ENCODE results near the gene SLCO3A1.
"Not testable (repeated sequence)": the region's sequence is repeated elsewhere in the genome, so short reads cannot be mapped to it uniquely, and the experiment has no call there.

Gene SLCO3A1

GRCh38 chr15:92205255-92205739 is 351.8 kb downstream of the SLCO3A1 start:
- TF ChIP-seq CTCF (IDR thresholded peaks at IDR 0.05) = no peak

GRCh38 chr15:92207601-92208000 is 354.1 kb downstream of the SLCO3A1 start:
- not testable (repeated sequence) for H3K36me3 ChIP-seq; H3K4me1 ChIP-seq (ENCODE audit: control insufficient read depth in 1 of 2, insufficient read depth in 1 of 2, low read depth in 1 of 2, low read length in 1 of 2); H3K27me3 ChIP-seq; H3K27ac ChIP-seq; H3K9me3 ChIP-seq; H3K4me3 ChIP-seq (ENCODE audit: low read depth in 1 of 2, low read length in 1 of 2)

More at GRCh38 chr15:92205255-92205739, 351.8 kb downstream of the SLCO3A1 start:
- Histone ChIP-seq H3K4me3 (ENCODE audit: low read depth in 1 of 2, low read length in 1 of 2) (no peak overlapping the region), H3K36me3 (no peaks in the 10 kb centered on the region), H3K9me3 (no peaks in the 10 kb centered on the region), H3K27me3 (no peaks in the 10 kb centered on the region), H3K4me1 (ENCODE audit: control insufficient read depth in 1 of 2, insufficient read depth in 1 of 2, low read depth in 1 of 2, low read length in 1 of 2) (no peaks in the 10 kb centered on the region), H3K27ac (no peak overlapping the region)
